ENCODE results near the gene KCNIP3. TPM values are rescaled to one million over a fixed set of nuclear protein-coding genes. Genes with fewer than 3 reads are reported as not detected.
A peak's percentile ranks its signal among the peaks of the same experiment; 100 is the strongest.

The KCNIP3 gene
- total and polyA plus RNA-seq, 4 donors, result 0.26 to 1.1 (median 0.62) TPM

DNA sequence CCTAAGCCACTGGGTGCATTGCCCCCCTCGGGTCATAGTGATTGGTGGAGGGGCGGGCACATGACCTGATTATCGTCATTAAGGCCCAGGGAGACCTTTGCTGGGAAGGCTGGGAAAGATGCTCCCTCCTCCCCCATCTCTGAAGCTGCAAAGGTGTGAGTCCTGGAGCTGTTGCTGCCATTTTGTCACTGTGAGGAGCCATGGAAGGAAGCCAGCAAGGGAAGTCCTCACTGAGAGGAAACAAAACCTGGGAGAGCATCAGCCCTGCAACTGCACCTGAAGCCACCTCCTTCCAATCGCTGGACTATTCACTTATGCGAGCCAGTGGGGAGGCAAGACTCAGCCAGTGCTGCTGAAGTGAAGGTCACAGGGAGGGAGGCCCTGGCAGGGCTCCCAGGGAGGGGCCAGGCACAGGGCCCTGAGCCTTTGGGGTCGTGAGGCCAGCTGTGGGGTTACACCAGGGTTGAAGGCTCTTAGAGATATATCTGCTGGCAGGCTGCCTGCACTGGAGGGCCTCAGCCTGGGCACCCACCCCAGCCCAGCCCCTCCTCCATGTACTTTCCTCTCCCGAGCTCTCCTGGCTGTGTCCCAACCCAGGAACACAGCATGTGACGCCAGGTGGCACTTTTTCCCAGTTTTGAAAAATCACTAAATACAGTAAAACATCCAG lies 94.6 kb downstream of the KCNIP3 start (continued):
- no peak for TF ChIP-seq NR2F2 (IDR thresholded peaks at IDR 0.05)
- TF ChIP-seq HNF4G (IDR thresholded peaks at IDR 0.05), result no peak
- no peak for TF ChIP-seq GABPA (IDR thresholded peaks at IDR 0.05 in 1 of 2, conservative IDR thresholded peaks at IDR 0.05 in 1 of 2)

DNA sequence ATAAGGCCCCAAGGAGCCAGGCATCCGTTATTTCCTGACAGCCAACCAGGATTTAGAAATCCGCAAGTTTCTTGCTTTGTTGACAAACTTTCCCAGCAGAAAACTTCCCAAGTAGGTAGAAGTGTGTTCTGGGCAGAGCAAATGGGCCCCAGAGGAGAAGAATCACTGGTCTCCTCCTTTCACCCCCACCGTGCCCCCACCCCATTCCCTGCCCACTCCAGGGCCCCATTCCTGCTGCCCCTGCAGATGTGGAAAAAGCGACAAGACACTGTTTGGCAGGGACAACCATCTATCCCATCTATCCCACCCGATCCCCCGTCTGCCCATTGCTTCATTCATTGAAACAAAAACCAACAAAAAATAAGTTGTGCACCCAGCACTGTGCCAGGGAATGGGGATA lies 95.2 kb downstream of the KCNIP3 start:
- Histone ChIP-seq H3K9ac (ENCODE audit: low read depth in 1 of 2, low read length in 2 of 2) (peak overlapping the region in 1 of 2 donors; percentile 46), H3K9me3 (ENCODE audit: control insufficient read depth in 4 of 4, low read length in 3 of 4) (no peaks in the 10 kb centered on the region), H3K36me3 (ENCODE audit: control insufficient read depth in 4 of 4, insufficient read depth in 3 of 4, low read depth in 1 of 4, low read length in 3 of 4) (no peaks in the 10 kb centered on the region), H3K4me1 (ENCODE audit: control insufficient read depth in 4 of 4, insufficient read depth in 4 of 4, low read length in 3 of 4) (peaks cover 21 to 53% (median 47%) of the 10 kb centered on the region in 4 donors), H3K4me3 (ENCODE audit: low read depth in 1 of 3, low read length in 3 of 3) (no peak overlapping the region), H3K27ac (ENCODE audit: low read depth in 1 of 2, low read length in 2 of 2) (peak overlapping the region; percentile 63 to 88), H3K27me3 (ENCODE audit: control insufficient read depth in 4 of 4, insufficient read depth in 4 of 4, low read length in 3 of 4) (no peaks in the 10 kb centered on the region)
- 63% methylated on average over 6 of the region's 6 CpGs for WGBS
- DNase-seq (ENCODE audit: low spot score), result no peak
- no peak for TF ChIP-seq RXRA (IDR thresholded peaks at IDR 0.05)
- TF ChIP-seq, protein P1, sequence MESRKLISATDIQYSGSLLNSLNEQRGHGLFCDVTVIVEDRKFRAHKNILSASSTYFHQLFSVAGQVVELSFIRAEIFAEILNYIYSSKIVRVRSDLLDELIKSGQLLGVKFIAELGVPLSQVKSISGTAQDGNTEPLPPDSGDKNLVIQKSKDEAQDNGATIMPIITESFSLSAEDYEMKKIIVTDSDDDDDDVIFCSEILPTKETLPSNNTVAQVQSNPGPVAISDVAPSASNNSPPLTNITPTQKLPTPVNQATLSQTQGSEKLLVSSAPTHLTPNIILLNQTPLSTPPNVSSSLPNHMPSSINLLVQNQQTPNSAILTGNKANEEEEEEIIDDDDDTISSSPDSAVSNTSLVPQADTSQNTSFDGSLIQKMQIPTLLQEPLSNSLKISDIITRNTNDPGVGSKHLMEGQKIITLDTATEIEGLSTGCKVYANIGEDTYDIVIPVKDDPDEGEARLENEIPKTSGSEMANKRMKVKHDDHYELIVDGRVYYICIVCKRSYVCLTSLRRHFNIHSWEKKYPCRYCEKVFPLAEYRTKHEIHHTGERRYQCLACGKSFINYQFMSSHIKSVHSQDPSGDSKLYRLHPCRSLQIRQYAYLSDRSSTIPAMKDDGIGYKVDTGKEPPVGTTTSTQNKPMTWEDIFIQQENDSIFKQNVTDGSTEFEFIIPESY (IDR thresholded peaks at IDR 0.05), result no peak
- TF ChIP-seq, protein P2, sequence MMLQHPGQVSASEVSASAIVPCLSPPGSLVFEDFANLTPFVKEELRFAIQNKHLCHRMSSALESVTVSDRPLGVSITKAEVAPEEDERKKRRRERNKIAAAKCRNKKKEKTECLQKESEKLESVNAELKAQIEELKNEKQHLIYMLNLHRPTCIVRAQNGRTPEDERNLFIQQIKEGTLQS (IDR thresholded peaks at IDR 0.05), result no peak
- TF ChIP-seq EGR1 (IDR thresholded peaks at IDR 0.05; ENCODE audit: low read depth in 2 of 2), result no peak
- TF ChIP-seq, protein P3, sequence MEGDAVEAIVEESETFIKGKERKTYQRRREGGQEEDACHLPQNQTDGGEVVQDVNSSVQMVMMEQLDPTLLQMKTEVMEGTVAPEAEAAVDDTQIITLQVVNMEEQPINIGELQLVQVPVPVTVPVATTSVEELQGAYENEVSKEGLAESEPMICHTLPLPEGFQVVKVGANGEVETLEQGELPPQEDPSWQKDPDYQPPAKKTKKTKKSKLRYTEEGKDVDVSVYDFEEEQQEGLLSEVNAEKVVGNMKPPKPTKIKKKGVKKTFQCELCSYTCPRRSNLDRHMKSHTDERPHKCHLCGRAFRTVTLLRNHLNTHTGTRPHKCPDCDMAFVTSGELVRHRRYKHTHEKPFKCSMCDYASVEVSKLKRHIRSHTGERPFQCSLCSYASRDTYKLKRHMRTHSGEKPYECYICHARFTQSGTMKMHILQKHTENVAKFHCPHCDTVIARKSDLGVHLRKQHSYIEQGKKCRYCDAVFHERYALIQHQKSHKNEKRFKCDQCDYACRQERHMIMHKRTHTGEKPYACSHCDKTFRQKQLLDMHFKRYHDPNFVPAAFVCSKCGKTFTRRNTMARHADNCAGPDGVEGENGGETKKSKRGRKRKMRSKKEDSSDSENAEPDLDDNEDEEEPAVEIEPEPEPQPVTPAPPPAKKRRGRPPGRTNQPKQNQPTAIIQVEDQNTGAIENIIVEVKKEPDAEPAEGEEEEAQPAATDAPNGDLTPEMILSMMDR (IDR thresholded peaks at IDR 0.05; ENCODE audit: low read depth, low read length, missing input control), result no peak
- no peak for TF ChIP-seq JUND (IDR thresholded peaks at IDR 0.05)
- no peak for TF ChIP-seq TAF1 (conservative IDR thresholded peaks at IDR 0.05)
- TF ChIP-seq, protein P4, sequence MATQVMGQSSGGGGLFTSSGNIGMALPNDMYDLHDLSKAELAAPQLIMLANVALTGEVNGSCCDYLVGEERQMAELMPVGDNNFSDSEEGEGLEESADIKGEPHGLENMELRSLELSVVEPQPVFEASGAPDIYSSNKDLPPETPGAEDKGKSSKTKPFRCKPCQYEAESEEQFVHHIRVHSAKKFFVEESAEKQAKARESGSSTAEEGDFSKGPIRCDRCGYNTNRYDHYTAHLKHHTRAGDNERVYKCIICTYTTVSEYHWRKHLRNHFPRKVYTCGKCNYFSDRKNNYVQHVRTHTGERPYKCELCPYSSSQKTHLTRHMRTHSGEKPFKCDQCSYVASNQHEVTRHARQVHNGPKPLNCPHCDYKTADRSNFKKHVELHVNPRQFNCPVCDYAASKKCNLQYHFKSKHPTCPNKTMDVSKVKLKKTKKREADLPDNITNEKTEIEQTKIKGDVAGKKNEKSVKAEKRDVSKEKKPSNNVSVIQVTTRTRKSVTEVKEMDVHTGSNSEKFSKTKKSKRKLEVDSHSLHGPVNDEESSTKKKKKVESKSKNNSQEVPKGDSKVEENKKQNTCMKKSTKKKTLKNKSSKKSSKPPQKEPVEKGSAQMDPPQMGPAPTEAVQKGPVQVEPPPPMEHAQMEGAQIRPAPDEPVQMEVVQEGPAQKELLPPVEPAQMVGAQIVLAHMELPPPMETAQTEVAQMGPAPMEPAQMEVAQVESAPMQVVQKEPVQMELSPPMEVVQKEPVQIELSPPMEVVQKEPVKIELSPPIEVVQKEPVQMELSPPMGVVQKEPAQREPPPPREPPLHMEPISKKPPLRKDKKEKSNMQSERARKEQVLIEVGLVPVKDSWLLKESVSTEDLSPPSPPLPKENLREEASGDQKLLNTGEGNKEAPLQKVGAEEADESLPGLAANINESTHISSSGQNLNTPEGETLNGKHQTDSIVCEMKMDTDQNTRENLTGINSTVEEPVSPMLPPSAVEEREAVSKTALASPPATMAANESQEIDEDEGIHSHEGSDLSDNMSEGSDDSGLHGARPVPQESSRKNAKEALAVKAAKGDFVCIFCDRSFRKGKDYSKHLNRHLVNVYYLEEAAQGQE (IDR thresholded peaks at IDR 0.05), result no peak
- no peak for TF ChIP-seq YY1 (IDR thresholded peaks at IDR 0.05)
- no peak for TF ChIP-seq FOXA2 (IDR thresholded peaks at IDR 0.05)
- TF ChIP-seq RAD21 (IDR thresholded peaks at IDR 0.05), result no peak
- TF ChIP-seq HNF4A (conservative IDR thresholded peaks at IDR 0.05), result no peak
- TF ChIP-seq, protein P5, sequence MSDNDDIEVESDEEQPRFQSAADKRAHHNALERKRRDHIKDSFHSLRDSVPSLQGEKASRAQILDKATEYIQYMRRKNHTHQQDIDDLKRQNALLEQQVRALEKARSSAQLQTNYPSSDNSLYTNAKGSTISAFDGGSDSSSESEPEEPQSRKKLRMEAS (IDR thresholded peaks at IDR 0.05), result no peak

Measured in liver (tissue), 9 donors.